GM23338 (cell line): ENCODE data around the gene GLIPR1. TPM values are rescaled to one million over a fixed set of nuclear protein-coding genes. Genes with fewer than 3 reads are reported as not detected.
"Not testable (repeated sequence)": the region's sequence is repeated elsewhere in the genome, so short reads cannot be mapped to it uniquely, and the experiment has no call there.

ENCODE experiments used
- ATAC-seq: fragments of 200-7000 bp; cut with Tn5 transposase; 3 replicates; pipeline ENCODE4 v1.9.1; 2020
- DNase-seq: peaks from one replicate; pipeline ENCODE4 v3.0.0-alpha.2; 2015; ENCODE audit warnings: low spot score
- H2AFZ ChIP-seq: fragments of 200-600 bp; sonication (generic); 2 replicates; pipeline ENCODE4 v1.8.0; 2016; ENCODE audit warnings: antibody characterized with exemption, mild to moderate bottlenecking, moderate library complexity
- H3F3A ChIP-seq: fragments of 200-600 bp; sonication (generic); replicated peaks from 2 replicates; pipeline ENCODE4 v1.8.0; 2017; ENCODE audit warnings: antibody characterized with exemption, mixed run types, low read depth
- H3K27ac ChIP-seq: fragments of 200-600 bp; sonication (generic); 2 replicates; pipeline ENCODE4 v1.6.1; 2016; ENCODE audit warnings: low read depth
- H3K27me3 ChIP-seq: fragments of 200-600 bp; sonication (generic); 2 replicates; pipeline ENCODE4 v1.8.0; 2016; ENCODE audit warnings: mild to moderate bottlenecking, mixed run types, moderate library complexity; ENCODE audit not compliant: insufficient read depth
- H3K36me3 ChIP-seq: fragments of 200-600 bp; sonication (generic); 2 replicates; pipeline ENCODE4 v1.8.0; 2016; ENCODE audit warnings: mild to moderate bottlenecking; ENCODE audit not compliant: insufficient read depth
- H3K4me1 ChIP-seq: fragments of 200-600 bp; sonication (generic); 2 replicates; pipeline ENCODE4 v1.8.0; 2016; ENCODE audit warnings: mild to moderate bottlenecking, moderate library complexity; ENCODE audit not compliant: insufficient read depth
- H3K4me2 ChIP-seq: fragments of 200-600 bp; sonication (generic); 2 replicates; pipeline ENCODE4 v1.7.1; 2017; ENCODE audit warnings: mixed run types
- H3K4me3 ChIP-seq: fragments of 200-600 bp; sonication (generic); 2 replicates; pipeline ENCODE4 v1.6.1; 2016; ENCODE audit warnings: mixed run types
- H3K79me2 ChIP-seq: fragments of 200-600 bp; sonication (generic); replicated peaks from 2 replicates; pipeline ENCODE4 v1.8.0; 2017; ENCODE audit warnings: mild to moderate bottlenecking; ENCODE audit not compliant: insufficient read depth
- H3K9me2 ChIP-seq: fragments of 200-600 bp; sonication (generic); 2 replicates; pipeline ENCODE4 v1.8.0; 2017; ENCODE audit not compliant: insufficient read depth
- H4K20me1 ChIP-seq: fragments of 200-600 bp; sonication (generic); replicated peaks from 2 replicates; pipeline ENCODE4 v1.8.0; 2017; ENCODE audit warnings: mild to moderate bottlenecking; ENCODE audit not compliant: insufficient read depth
- H3K27ac Mint-ChIP-seq: 2 replicates; pipeline ENCODE4 v1.8.0; 2020; ENCODE audit warnings: inconsistent platforms, mild to moderate bottlenecking, moderate library complexity, mixed read lengths
- H3K27me3 Mint-ChIP-seq: 3 replicates; pipeline ENCODE4 v1.8.0; 2022; ENCODE audit warnings: low read depth, mild to moderate bottlenecking, moderate library complexity, mixed read lengths, inconsistent platforms; ENCODE audit not compliant: insufficient read depth, poor library complexity
- H3K36me3 Mint-ChIP-seq: 3 replicates; pipeline ENCODE4 v1.8.0; 2021; ENCODE audit warnings: low read depth, mild to moderate bottlenecking, inconsistent platforms, moderate library complexity, mixed read lengths
- H3K4me1 Mint-ChIP-seq: 3 replicates; pipeline ENCODE4 v1.8.0; 2020; ENCODE audit warnings: mild to moderate bottlenecking, inconsistent platforms, mixed read lengths
- H3K4me3 Mint-ChIP-seq: 3 replicates; pipeline ENCODE4 v1.8.0; 2021; ENCODE audit warnings: moderate library complexity, mild to moderate bottlenecking, inconsistent platforms, mixed read lengths
- H3K9me3 Mint-ChIP-seq: 3 replicates; pipeline ENCODE4 v1.8.0; 2020; ENCODE audit warnings: moderate library complexity, mild to moderate bottlenecking, inconsistent platforms, mixed read lengths
- CREB1 ChIP-seq: fragments of 250-450 bp; sonication (Bioruptor Pico); IDR thresholded peaks from 2 replicates; pipeline ENCODE4 v1.5.0; 2020; ENCODE audit warnings: low read depth, mild to moderate bottlenecking, moderate library complexity
- CTCF ChIP-seq, 2 experiments: fragments of 200-600 bp in 1 of 2; sonication (generic) in 1 of 2; conservative IDR thresholded peaks; 2 replicates each; pipeline versions ENCODE4 v1.5.1 to v1.6.1; 2016 to 2017; ENCODE audit warnings: antibody characterized with exemption in 2 of 2, low read depth in 2 of 2, mild to moderate bottlenecking in 2 of 2, moderate library complexity in 1 of 2
- EZH2 ChIP-seq: fragments of 200-600 bp; sonication (generic); IDR thresholded peaks from one replicate; pipeline ENCODE4 v1.8.0; 2017; ENCODE audit warnings: antibody characterized with exemption, mild to moderate bottlenecking, low read depth; ENCODE audit not compliant: unreplicated experiment
- EZH2phosphoT487 ChIP-seq: fragments of 200-600 bp; sonication (generic); IDR thresholded peaks from one replicate; pipeline ENCODE4 v1.8.1; 2018; ENCODE audit warnings: antibody characterized with exemption; ENCODE audit not compliant: unreplicated experiment
- JUNB ChIP-seq: IDR thresholded peaks from one replicate; pipeline ENCODE4 v1.6.1; 2016; ENCODE audit warnings: antibody characterized with exemption; ENCODE audit not compliant: unreplicated experiment
- POLR2AphosphoS5 ChIP-seq: IDR thresholded peaks from 2 replicates; pipeline ENCODE4 v1.6.1; 2016; ENCODE audit warnings: antibody characterized with exemption, low read depth
- REST ChIP-seq: IDR thresholded peaks from one replicate; pipeline ENCODE4 v1.6.1; 2018; ENCODE audit warnings: antibody characterized with exemption; ENCODE audit not compliant: unreplicated experiment
- ZNF114 ChIP-seq: fragments of 250-450 bp; sonication (Bioruptor Pico); IDR thresholded peaks from 2 replicates; pipeline ENCODE4 v1.5.0; 2020; ENCODE audit warnings: mild to moderate bottlenecking, moderate library complexity
- ZNF331 ChIP-seq: fragments of 250-450 bp; sonication (Bioruptor Pico); IDR thresholded peaks from 2 replicates; pipeline ENCODE4 v1.5.0; 2020; ENCODE audit warnings: low read depth, mild to moderate bottlenecking, moderate library complexity
- polyA plus RNA-seq: library from polyadenylated mRNA; unstranded; fragments of >200 nt; fragmentation: Nextera tagmentation; extraction: Ambion mirVana; gene quantifications from 2 replicates; pipeline ENCODE4 v1.2.1, GENCODE V29; 2016
- total RNA-seq: library from RNA; depleted of rRNA; stranded (reverse); fragments of >200 nt; shearing (Covaris generic); gene quantifications from 2 replicates; pipeline ENCODE4 v1.2.3, GENCODE V29; 2014
- TF ChIP-seq, protein P1 (sequence below): fragments of 250-450 bp; sonication (Bioruptor Pico); IDR thresholded peaks from 2 replicates; pipeline ENCODE4 v1.5.0; 2020; ENCODE audit warnings: mild to moderate bottlenecking, moderate library complexity

GLIPR1 gene
- total and polyA plus RNA-seq, 2 experiments from 2014 or later = 0.03 to 6.1 TPM

DNA sequence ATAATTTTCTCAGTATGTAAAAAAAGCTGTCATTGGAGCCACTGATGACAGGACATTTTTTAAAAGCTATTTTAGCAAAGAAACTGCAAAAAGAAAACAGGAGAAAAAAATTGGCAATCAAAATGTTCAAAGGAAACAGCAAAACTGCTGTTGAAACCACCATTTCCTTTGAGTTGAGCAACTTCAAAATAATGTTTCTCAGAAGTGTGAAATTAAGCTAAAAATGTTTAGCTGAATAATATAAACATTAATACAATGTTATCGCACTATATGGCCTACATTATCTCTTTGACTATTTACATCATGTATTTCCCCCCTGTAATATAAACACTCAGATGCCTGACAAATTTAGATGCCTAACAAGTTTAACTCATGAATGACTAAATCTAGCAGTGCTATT is 23.4 kb upstream of the GLIPR1 start (continued):
- TF ChIP-seq REST (no peak), EZH2phosphoT487 (no peak), CTCF (conservative IDR thresholded peaks at IDR 0.05; ENCODE audit: low read depth in 2 of 2) (no peak), EZH2 (no peak), POLR2AphosphoS5 (no peak), JUNB (no peak), ZNF114 (CRISPR knock-in tag) (no peak)

- H3K27me3 ChIP-seq, H3K4me2 ChIP-seq, H3K9me2 ChIP-seq, H3K27me3 Mint-ChIP-seq, H3K4me3 ChIP-seq, H3K4me3 Mint-ChIP-seq, H3K4me1 ChIP-seq, H3K79me2 ChIP-seq, H4K20me1 ChIP-seq, H3F3A ChIP-seq, H2AFZ ChIP-seq, ATAC-seq, H3K4me1 Mint-ChIP-seq, H3K27ac ChIP-seq: not testable (repeated sequence)
- TF ChIP-seq, protein P1, sequence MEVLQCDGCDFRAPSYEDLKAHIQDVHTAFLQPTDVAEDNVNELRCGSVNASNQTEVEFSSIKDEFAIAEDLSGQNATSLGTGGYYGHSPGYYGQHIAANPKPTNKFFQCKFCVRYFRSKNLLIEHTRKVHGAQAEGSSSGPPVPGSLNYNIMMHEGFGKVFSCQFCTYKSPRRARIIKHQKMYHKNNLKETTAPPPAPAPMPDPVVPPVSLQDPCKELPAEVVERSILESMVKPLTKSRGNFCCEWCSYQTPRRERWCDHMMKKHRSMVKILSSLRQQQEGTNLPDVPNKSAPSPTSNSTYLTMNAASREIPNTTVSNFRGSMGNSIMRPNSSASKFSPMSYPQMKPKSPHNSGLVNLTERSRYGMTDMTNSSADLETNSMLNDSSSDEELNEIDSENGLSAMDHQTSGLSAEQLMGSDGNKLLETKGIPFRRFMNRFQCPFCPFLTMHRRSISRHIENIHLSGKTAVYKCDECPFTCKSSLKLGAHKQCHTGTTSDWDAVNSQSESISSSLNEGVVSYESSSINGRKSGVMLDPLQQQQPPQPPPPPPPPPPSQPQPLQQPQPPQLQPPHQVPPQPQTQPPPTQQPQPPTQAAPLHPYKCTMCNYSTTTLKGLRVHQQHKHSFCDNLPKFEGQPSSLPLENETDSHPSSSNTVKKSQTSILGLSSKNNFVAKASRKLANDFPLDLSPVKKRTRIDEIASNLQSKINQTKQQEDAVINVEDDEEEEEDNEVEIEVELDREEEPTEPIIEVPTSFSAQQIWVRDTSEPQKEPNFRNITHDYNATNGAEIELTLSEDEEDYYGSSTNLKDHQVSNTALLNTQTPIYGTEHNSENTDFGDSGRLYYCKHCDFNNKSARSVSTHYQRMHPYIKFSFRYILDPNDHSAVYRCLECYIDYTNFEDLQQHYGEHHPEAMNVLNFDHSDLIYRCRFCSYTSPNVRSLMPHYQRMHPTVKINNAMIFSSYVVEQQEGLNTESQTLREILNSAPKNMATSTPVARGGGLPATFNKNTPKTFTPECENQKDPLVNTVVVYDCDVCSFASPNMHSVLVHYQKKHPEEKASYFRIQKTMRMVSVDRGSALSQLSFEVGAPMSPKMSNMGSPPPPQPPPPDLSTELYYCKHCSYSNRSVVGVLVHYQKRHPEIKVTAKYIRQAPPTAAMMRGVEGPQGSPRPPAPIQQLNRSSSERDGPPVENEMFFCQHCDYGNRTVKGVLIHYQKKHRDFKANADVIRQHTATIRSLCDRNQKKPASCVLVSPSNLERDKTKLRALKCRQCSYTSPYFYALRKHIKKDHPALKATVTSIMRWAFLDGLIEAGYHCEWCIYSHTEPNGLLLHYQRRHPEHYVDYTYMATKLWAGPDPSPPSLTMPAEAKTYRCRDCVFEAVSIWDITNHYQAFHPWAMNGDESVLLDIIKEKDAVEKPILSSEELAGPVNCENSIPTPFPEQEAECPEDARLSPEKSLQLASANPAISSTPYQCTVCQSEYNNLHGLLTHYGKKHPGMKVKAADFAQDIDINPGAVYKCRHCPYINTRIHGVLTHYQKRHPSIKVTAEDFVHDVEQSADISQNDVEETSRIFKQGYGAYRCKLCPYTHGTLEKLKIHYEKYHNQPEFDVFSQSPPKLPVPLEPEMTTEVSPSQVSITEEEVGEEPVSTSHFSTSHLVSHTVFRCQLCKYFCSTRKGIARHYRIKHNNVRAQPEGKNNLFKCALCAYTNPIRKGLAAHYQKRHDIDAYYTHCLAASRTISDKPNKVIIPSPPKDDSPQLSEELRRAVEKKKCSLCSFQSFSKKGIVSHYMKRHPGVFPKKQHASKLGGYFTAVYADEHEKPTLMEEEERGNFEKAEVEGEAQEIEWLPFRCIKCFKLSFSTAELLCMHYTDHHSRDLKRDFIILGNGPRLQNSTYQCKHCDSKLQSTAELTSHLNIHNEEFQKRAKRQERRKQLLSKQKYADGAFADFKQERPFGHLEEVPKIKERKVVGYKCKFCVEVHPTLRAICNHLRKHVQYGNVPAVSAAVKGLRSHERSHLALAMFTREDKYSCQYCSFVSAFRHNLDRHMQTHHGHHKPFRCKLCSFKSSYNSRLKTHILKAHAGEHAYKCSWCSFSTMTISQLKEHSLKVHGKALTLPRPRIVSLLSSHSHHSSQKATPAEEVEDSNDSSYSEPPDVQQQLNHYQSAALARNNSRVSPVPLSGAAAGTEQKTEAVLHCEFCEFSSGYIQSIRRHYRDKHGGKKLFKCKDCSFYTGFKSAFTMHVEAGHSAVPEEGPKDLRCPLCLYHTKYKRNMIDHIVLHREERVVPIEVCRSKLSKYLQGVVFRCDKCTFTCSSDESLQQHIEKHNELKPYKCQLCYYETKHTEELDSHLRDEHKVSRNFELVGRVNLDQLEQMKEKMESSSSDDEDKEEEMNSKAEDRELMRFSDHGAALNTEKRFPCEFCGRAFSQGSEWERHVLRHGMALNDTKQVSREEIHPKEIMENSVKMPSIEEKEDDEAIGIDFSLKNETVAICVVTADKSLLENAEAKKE = 0 out of 2 replicates have a peak, but pooled peaks have one; percentile 24
- TF ChIP-seq ZNF331 (0 out of 2 replicates have a peak, but pooled peaks have one; percentile 35), CREB1 (CRISPR knock-in tag) (0 out of 2 replicates have a peak, but pooled peaks have one; percentile 19), CTCF (conservative IDR thresholded peaks at IDR 0.05; ENCODE audit: low read depth in 2 of 2) (0 out of 4 replicates have a peak, but pooled peaks of 1 of the 2 experiments have one; percentile 9)
- Mint-ChIP-seq H3K27ac (peak overlapping the region; percentile 57), H3K9me3 (peaks cover 33% of the 10 kb centered on the region), H3K36me3 (peaks cover 30% of the 10 kb centered on the region)
- DNase-seq = peak; percentile 45
- peaks cover 15% of the 10 kb centered on the region; the same call in 1 of the 2 replicates for H3K36me3 ChIP-seq
Measured at GRCh38 chr12:75457866-75458265, 22.7 kb upstream of the GLIPR1 start.
